ENCODE data around the gene ADCY2.

- TF ChIP-seq CTCF (IDR thresholded peaks at IDR 0.05), result no peak
- TF ChIP-seq POLR2A (IDR thresholded peaks at IDR 0.05), result no peak
These were observed 429.7 kb downstream of the ADCY2 start for GRCh38 chr5:7825630-7826029.

Measured in esophagus squamous epithelium (tissue), 4 donors.